ENCODE data around the gene SYNGR3.
A peak's percentile ranks its signal among the peaks of the same experiment; 100 is the strongest.

Gene SYNGR3

DNA sequence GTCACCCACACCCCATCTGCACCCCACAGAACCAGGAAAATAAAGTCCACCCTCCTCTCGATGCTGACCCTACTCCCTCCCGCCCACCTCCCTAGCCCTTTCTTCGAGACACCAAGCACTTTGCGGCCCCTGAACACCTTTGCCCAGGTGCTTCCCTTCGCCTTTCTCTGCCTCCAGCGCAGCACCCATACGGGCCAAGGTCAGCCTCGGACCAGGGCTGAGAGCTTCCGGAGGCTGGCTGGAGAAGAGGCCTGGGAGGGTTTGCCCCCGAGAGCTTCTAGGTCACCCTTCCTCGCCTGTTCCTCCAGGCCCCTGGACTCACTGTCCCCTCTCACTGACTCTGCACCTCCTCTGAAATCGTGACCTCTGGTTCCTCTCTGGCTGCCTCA is 34.3 kb downstream of the SYNGR3 start:
- Histone ChIP-seq H3K36me3 (ENCODE audit: insufficient read depth, low read length) (no peaks in the 10 kb centered on the region), H3K9ac (ENCODE audit: low read depth, low read length) (no peak overlapping the region), H3K4me1 (ENCODE audit: control insufficient read depth, insufficient read depth, low read length) (peaks cover 37% of the 10 kb centered on the region), H3K27me3 (ENCODE audit: control insufficient read depth, insufficient read depth, low read length) (peaks cover 3% of the 10 kb centered on the region), H3K9me3 (replicated peaks; ENCODE audit: low read length) (no peaks in the 10 kb centered on the region), H3K4me2 (ENCODE audit: low read length) (no peak overlapping the region), H3K4me3 (ENCODE audit: low read length) (no peak overlapping the region)

DNA sequence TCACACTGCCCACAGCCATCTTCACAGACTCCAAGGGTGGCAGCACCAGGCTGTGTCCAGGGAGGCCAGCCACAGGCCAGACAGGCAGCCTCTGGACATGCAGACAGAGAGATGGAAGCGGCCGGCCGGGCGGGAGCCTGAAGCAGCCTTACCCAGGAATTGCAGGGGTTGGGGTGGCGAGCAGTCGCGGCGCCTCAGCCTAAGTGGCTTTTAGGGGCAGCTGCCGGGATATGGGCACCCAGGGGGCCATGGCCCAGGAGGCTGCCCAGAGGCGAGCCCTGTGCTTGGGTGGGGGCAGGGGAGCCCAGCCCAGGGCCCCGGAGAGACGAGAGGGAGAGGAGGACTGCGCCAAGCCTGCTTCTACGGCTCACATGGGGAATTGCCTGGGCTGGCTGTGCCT is 35.5 kb downstream of the SYNGR3 start:
- Histone ChIP-seq H3K4me1 (ENCODE audit: control insufficient read depth, insufficient read depth, low read length) (peaks cover 29% of the 10 kb centered on the region), H3K36me3 (ENCODE audit: insufficient read depth, low read length) (peaks cover 3% of the 10 kb centered on the region), H3K9me3 (replicated peaks; ENCODE audit: low read length) (no peaks in the 10 kb centered on the region), H3K27me3 (ENCODE audit: control insufficient read depth, insufficient read depth, low read length) (peaks cover 1% of the 10 kb centered on the region), H3K4me3 (ENCODE audit: low read length) (no peak overlapping the region), H3K9ac (ENCODE audit: low read depth, low read length) (no peak overlapping the region), H3K4me2 (ENCODE audit: low read length) (no peak overlapping the region)

DNA sequence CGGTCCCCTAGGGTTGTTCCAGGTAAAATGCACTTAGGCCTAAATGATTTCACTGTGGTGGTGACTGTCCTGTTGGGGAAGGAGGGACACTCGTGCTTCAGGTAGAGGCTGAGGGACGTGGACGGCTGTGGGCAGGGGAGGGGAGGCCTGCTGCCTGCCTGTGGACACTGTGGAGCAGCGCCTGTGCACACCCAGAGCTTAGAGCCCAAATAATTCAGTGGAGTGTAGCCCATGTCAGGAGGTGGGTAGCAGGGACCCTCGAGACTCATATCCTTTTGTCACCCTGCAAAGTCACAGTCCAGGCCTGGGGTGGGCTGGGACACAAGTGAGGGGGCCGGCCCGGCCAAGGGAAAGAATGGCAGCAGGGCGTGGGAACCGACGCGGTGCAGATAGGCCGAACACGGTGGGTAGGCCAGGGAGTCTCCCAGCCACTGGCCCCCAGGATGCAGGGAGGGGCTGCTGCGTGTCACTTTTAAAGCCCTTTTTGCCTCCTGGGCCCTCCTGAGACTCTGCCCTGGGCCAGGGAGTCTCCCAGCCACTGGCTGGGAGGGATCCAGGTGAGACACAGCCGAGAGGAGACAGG is 36.2 kb downstream of the SYNGR3 start:
- Histone ChIP-seq H3K27me3 (ENCODE audit: control insufficient read depth, insufficient read depth, low read length) (no peaks in the 10 kb centered on the region), H3K36me3 (ENCODE audit: insufficient read depth, low read length) (peaks cover 4% of the 10 kb centered on the region), H3K4me2 (ENCODE audit: low read length) (peak overlapping the region; percentile 72), H3K4me1 (ENCODE audit: control insufficient read depth, insufficient read depth, low read length) (peaks cover 22% of the 10 kb centered on the region), H3K9me3 (replicated peaks; ENCODE audit: low read length) (no peaks in the 10 kb centered on the region), H3K9ac (ENCODE audit: low read depth, low read length) (no peak overlapping the region), H3K4me3 (ENCODE audit: low read length) (no peak overlapping the region)

DNA sequence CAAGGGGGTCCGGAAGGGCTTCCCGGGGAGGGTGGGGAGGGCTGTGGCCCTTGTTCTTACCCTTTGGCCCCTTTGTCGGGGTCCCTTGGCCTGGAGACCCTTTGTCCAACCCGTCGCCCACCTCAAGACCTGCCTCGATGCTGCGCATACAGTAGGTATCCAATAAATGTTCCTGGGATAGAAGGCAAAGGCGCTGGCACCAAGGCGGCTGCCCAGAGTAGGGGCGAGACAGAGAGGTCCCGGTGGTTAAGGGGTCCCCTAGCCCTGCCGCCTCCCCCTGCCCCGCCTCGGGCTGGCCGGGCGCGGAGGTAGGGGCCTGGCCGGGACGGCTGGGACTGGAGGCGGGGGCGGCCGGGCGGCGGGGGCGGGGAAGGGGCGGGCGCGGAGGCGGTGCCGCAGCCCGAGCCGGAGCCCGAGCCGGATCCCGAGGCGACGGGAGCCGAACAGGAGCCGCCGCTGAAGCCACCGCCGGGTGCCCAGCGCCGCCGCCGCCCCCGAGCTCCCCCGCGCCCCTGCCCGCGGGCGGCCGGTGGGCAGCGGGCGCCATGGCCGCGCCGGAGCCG is 36.8 kb downstream of the SYNGR3 start, which contains the start of gene NHERF2:
NHERF2 (plus strand) TSS at position 442 of the 563 bp plus-strand sequence; CDS start at position 546, 104 bp downstream.
- Histone ChIP-seq H3K9ac (ENCODE audit: low read depth, low read length) (peak within 1 kb of the TSS; percentile 51), H3K27me3 (ENCODE audit: control insufficient read depth, insufficient read depth, low read length) (no peaks in the 10 kb centered on the region), H3K4me2 (ENCODE audit: low read length) (peak within 1 kb of the TSS; percentile 85), H3K9me3 (replicated peaks; ENCODE audit: low read length) (no peaks in the 10 kb centered on the region), H3K4me3 (ENCODE audit: low read length) (peak within 1 kb of the TSS; percentile 68), H3K4me1 (ENCODE audit: control insufficient read depth, insufficient read depth, low read length) (peaks cover 22% of the 10 kb centered on the region), H3K36me3 (ENCODE audit: insufficient read depth, low read length) (peaks cover 4% of the 10 kb centered on the region)

DNA sequence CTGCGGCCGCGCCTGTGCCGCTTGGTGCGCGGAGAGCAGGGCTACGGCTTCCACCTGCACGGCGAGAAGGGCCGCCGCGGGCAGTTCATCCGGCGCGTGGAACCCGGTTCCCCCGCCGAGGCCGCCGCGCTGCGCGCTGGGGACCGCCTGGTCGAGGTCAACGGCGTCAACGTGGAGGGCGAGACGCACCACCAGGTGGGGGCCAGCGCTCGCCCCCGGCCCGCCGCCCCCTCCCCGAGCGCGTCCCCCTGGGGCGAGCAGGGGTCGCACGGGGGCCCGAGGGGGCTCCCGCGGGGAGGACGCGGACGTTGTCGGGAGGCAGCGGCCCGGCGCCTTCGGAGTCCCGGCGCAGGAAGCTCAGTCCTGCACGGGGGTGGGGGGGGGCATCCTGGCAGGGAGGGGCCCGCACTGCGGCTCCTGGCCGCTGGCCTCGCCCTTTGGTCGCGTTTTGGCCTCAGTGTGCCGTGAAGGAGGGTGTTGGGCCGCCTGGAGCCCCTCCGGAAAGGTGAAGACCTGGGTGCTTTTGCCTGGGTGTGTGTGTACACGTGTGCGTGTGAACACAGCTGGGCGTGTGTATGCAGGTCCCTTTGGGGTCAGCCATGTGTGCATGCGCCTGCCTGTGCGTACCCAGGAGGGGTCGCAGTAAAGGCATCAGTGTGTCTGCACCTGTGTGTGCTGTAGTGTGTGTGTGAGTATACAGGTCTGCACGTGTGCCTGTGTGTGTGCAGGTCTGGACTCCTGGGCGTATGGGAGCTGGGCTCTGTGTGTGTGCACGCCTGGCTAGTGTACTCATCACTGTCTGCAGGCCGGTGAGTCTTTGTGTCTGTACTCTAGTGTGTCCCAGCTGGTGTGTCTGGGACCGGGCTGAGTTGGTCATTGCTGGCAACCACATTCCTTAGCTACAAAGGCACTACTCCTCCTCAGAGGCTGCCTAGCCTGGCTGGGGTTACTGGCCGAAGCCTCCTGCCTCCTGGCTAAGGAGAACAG is 37.5 kb downstream of the SYNGR3 start:
- Histone ChIP-seq H3K4me3 (ENCODE audit: low read length) (peak overlapping the region; percentile 68), H3K36me3 (ENCODE audit: insufficient read depth, low read length) (peaks cover 4% of the 10 kb centered on the region), H3K9ac (ENCODE audit: low read depth, low read length) (peak overlapping the region; percentile 51), H3K27me3 (ENCODE audit: control insufficient read depth, insufficient read depth, low read length) (no peaks in the 10 kb centered on the region), H3K4me2 (ENCODE audit: low read length) (peak overlapping the region; percentile 85), H3K9me3 (replicated peaks; ENCODE audit: low read length) (no peaks in the 10 kb centered on the region), H3K4me1 (ENCODE audit: control insufficient read depth, insufficient read depth, low read length) (peaks cover 24% of the 10 kb centered on the region)

DNA sequence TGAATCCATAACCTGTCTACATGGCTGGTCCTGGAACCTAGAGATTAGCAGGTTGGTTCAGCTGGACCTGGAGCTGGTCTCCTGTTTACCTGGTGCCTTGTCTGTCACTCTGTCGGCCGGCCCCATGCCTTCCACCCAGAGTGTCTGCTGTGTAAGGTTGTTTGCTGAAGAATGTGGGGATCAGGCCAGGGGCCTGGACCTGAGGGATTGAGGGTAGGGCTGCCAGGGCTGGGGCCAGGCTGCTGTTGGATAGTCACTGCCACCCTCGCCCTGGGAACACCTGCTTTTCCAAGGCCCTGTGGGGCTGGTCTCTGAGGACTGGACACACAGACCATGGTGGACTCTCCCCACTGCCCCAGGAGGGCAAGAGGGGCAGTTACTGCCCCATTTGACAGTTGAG is 38.4 kb downstream of the SYNGR3 start:
- Histone ChIP-seq H3K9ac (ENCODE audit: low read depth, low read length) (no peak overlapping the region), H3K4me3 (ENCODE audit: low read length) (peak overlapping the region; percentile 68), H3K36me3 (ENCODE audit: insufficient read depth, low read length) (peaks cover 4% of the 10 kb centered on the region), H3K9me3 (replicated peaks; ENCODE audit: low read length) (no peaks in the 10 kb centered on the region), H3K4me1 (ENCODE audit: control insufficient read depth, insufficient read depth, low read length) (peaks cover 26% of the 10 kb centered on the region), H3K4me2 (ENCODE audit: low read length) (peak overlapping the region; percentile 85), H3K27me3 (ENCODE audit: control insufficient read depth, insufficient read depth, low read length) (no peaks in the 10 kb centered on the region)

DNA sequence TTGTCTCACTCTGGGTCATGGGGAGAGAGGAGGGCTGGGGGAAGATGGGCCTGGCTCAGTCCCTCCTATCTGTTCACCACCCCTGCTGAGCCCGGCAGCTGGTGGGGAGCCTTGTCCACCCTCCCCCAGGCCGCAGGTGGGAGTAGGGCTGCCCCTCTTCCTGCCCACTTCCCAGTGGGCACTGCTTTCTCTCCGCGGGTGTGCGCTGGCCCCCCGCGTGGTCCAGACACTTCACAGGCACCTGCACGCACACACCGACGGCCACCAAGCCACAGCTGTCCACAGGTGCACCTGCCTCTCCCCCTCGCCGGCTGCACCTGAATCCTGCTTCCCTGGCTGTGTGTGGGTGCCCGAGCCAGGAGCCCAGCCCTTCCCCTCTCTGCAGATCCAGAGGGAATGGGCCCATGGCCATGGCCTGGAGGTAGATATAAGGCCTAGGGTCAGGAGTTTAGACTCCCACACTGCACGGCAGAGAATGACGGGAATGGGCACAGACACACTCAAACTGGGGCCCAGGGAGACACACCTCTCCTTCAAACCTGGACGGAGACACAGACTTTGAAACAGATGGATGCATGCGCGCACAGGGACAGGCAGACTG is 39.0 kb downstream of the SYNGR3 start:
- H3K27me3 ChIP-seq (ENCODE audit: control insufficient read depth, insufficient read depth, low read length), result no peaks in the 10 kb centered on the region
- peaks cover 27% of the 10 kb centered on the region for H3K4me1 ChIP-seq (ENCODE audit: control insufficient read depth, insufficient read depth, low read length)
- no peak overlapping the region for H3K9ac ChIP-seq (ENCODE audit: low read depth, low read length)
- peaks cover 4% of the 10 kb centered on the region for H3K36me3 ChIP-seq (ENCODE audit: insufficient read depth, low read length)
- peak overlapping the region; percentile 85 for H3K4me2 ChIP-seq (ENCODE audit: low read length)
- no peaks in the 10 kb centered on the region for H3K9me3 ChIP-seq (replicated peaks; ENCODE audit: low read length)
- no peak overlapping the region for H3K4me3 ChIP-seq (ENCODE audit: low read length)

DNA sequence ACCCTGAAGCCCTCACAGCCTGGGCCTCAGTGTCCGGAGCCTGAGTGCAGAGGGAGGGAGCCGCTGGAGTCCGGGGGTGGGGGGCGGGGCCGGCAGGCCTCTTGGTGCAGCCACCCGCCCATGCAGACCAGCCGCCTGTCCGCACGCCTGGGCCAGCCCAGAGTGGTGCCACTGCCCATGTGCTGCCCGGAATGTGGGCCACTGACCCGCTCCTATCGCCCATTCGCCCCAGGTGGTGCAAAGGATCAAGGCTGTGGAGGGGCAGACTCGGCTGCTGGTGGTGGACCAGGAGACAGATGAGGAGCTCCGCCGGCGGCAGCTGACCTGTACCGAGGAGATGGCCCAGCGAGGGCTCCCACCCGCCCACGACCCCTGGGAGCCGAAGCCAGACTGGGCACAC is 39.6 kb downstream of the SYNGR3 start:
- H3K27me3 ChIP-seq (ENCODE audit: control insufficient read depth, insufficient read depth, low read length), result no peaks in the 10 kb centered on the region
- H3K9ac ChIP-seq (ENCODE audit: low read depth, low read length), result no peak overlapping the region
- peaks cover 4% of the 10 kb centered on the region for H3K36me3 ChIP-seq (ENCODE audit: insufficient read depth, low read length)
- H3K4me3 ChIP-seq (ENCODE audit: low read length), result no peak overlapping the region
- no peak overlapping the region for H3K4me2 ChIP-seq (ENCODE audit: low read length)
- no peaks in the 10 kb centered on the region for H3K9me3 ChIP-seq (replicated peaks; ENCODE audit: low read length)
- peaks cover 32% of the 10 kb centered on the region for H3K4me1 ChIP-seq (ENCODE audit: control insufficient read depth, insufficient read depth, low read length)

DNA sequence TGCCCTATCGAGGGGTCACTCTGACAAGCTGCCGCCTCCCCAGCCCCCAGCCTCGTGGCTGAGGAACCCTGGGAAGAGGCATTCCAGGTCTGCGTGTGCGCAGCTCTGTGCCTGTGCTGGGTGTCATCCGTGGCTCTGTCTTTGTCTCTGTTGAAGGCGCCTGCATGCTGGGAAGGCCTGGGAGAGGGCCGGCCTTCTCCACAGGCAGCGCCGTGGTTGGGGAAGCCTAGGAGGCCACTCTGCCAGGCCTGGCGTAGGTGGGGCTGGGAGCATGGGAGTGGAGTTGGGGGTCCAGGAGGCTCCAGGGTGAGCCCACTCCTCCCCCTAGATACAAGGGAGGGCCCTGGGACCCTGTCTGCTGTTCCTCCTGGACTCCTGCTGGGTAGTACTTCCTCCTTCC is 40.3 kb downstream of the SYNGR3 start:
- Histone ChIP-seq H3K4me3 (ENCODE audit: low read length) (no peak overlapping the region), H3K36me3 (ENCODE audit: insufficient read depth, low read length) (peaks cover 4% of the 10 kb centered on the region), H3K4me1 (ENCODE audit: control insufficient read depth, insufficient read depth, low read length) (peaks cover 37% of the 10 kb centered on the region), H3K27me3 (ENCODE audit: control insufficient read depth, insufficient read depth, low read length) (no peaks in the 10 kb centered on the region), H3K9ac (ENCODE audit: low read depth, low read length) (no peak overlapping the region), H3K4me2 (ENCODE audit: low read length) (no peak overlapping the region), H3K9me3 (replicated peaks; ENCODE audit: low read length) (no peaks in the 10 kb centered on the region)

DNA sequence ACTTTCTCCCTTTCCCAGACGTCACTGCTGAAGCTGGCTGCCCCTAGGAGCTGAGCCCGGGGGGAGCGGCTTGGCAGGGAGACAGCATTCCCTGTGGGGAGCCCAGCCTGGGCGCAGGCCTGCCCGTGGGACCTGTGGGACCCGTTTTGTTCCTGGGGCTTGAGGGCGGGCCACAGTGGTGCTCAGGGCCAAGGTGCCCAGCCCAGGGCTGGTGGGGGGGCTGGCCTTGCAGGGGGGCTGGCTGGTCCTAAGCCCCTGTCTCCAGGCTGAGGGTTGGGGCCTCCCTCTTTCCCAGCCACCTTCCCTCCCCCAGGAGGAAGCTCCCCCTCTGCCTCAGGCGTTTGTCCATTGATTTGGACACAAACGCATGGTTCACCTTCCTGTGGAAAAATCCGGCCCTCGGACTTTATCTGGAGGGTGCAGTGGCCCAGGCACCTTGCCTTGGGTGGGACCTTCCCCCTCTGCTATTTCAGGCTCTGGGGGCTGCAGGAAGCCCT is 41.4 kb downstream of the SYNGR3 start:
- no peak overlapping the region for H3K4me2 ChIP-seq (ENCODE audit: low read length)
- H3K36me3 ChIP-seq (ENCODE audit: insufficient read depth, low read length), result peaks cover 5% of the 10 kb centered on the region
- no peak overlapping the region for H3K9ac ChIP-seq (ENCODE audit: low read depth, low read length)
- H3K4me1 ChIP-seq (ENCODE audit: control insufficient read depth, insufficient read depth, low read length), result peaks cover 48% of the 10 kb centered on the region
- no peak overlapping the region for H3K4me3 ChIP-seq (ENCODE audit: low read length)
- no peaks in the 10 kb centered on the region for H3K9me3 ChIP-seq (replicated peaks; ENCODE audit: low read length)
- no peaks in the 10 kb centered on the region for H3K27me3 ChIP-seq (ENCODE audit: control insufficient read depth, insufficient read depth, low read length)
